ENCODE results near the gene SV2C. TPM values are rescaled to one million over a fixed set of nuclear protein-coding genes. Genes with fewer than 3 reads are reported as not detected.

SV2C gene
- total and polyA plus RNA-seq, 7 donors, result under 0.01 to 0.01 TPM; not detected in 5

- Histone ChIP-seq H3K4me1 (no peaks in the 10 kb centered on the region), H3K4me3 (no peak overlapping the region), H3K9me3 (no peaks in the 10 kb centered on the region), H3K36me3 (ENCODE audit: insufficient read depth in 1 of 2, low read depth in 1 of 2) (no peaks in the 10 kb centered on the region), H3K27me3 (ENCODE audit: insufficient read depth in 3 of 3, low read length in 2 of 3) (no peaks in the 10 kb centered on the region), H3K27ac (no peak overlapping the region)
- DNase-seq (no peak), ATAC-seq (no peak)
- intact Hi-C loops (cut with DNase I), result no loop called here
- TF ChIP-seq CTCF (IDR thresholded peaks at IDR 0.05), result no peak
- 77 to 78% (median 78%) methylated on average over 8 of the region's 8 CpGs for WGBS, 3 donors
Observed at GRCh38 chr5:76180814-76181805, 97.9 kb downstream of the SV2C start.

- Histone ChIP-seq H3K4me3 (no peak overlapping the region), H3K4me1 (no peaks in the 10 kb centered on the region), H3K9me3 (no peaks in the 10 kb centered on the region), H3K27ac (no peak overlapping the region), H3K36me3 (ENCODE audit: insufficient read depth in 1 of 2, low read depth in 1 of 2) (no peaks in the 10 kb centered on the region), H3K27me3 (ENCODE audit: insufficient read depth in 3 of 3, low read length in 2 of 3) (no peaks in the 10 kb centered on the region)
- ATAC-seq, result no peak
- intact Hi-C loops (cut with DNase I), result no loop called here
- no peak for DNase-seq
- no peak for TF ChIP-seq CTCF (IDR thresholded peaks at IDR 0.05)
Observed at GRCh38 chr5:76187386-76187785, 104.2 kb downstream of the SV2C start.

- WGBS, 3 donors, result 79 to 97% (median 94%) methylated on average over 3 of the region's 3 CpGs
- no peaks in the 10 kb centered on the region for H3K4me1 ChIP-seq
- no peak overlapping the region for H3K4me3 ChIP-seq
- no peak for TF ChIP-seq CTCF (IDR thresholded peaks at IDR 0.05)
- H3K9me3 ChIP-seq, result no peaks in the 10 kb centered on the region
- H3K27me3 ChIP-seq (ENCODE audit: insufficient read depth in 3 of 3, low read length in 2 of 3), result no peaks in the 10 kb centered on the region
- H3K27ac ChIP-seq, result no peak overlapping the region
- no peaks in the 10 kb centered on the region for H3K36me3 ChIP-seq (ENCODE audit: insufficient read depth in 1 of 2, low read depth in 1 of 2)
- intact Hi-C loops (cut with DNase I), result no loop called here
- DNase-seq (no peak), ATAC-seq (no peak)
Observed at GRCh38 chr5:76190356-76190755, 107.2 kb downstream of the SV2C start.

GRCh38 chr5:76192837-76193236, 109.7 kb downstream of the SV2C start:
- H3K27ac ChIP-seq, result no peak overlapping the region
- H3K4me1 ChIP-seq, result no peaks in the 10 kb centered on the region
- H3K36me3 ChIP-seq (ENCODE audit: insufficient read depth in 1 of 2, low read depth in 1 of 2), result no peaks in the 10 kb centered on the region
- H3K4me3 ChIP-seq, result no peak overlapping the region
- DNase-seq (no peak), ATAC-seq (no peak)
- no peak for TF ChIP-seq CTCF (IDR thresholded peaks at IDR 0.05)
- intact Hi-C loops (cut with DNase I), result no loop called here
- H3K27me3 ChIP-seq (ENCODE audit: insufficient read depth in 3 of 3, low read length in 2 of 3), result peaks cover 0 to 4% (median 0%) of the 10 kb centered on the region in 3 donors
- H3K9me3 ChIP-seq, result no peaks in the 10 kb centered on the region
- 35 to 37% (median 37%) methylated on average over 5 of the region's 5 CpGs for WGBS, 3 donors
